ENCODE results near the gene CYP26B1. TPM values are rescaled to one million over a fixed set of nuclear protein-coding genes. Genes with fewer than 3 reads are reported as not detected.

Gene CYP26B1
- total RNA-seq, 1 experiment from 2014 or later = 3.9 TPM

- BruUV-seq (replicated peaks) = no TSS peak
- CTCF ChIA-PET = no interaction called here
- no peak overlapping the region for H3K4me2 ChIP-seq (ENCODE audit: low read length)
Observed at GRCh38 chr2:72182547-72182946, 34.9 kb upstream of the CYP26B1 start.

GRCh38 chr2:72181616-72182015 lies 34.0 kb upstream of the CYP26B1 start:
- Histone ChIP-seq H3K9me3 (ENCODE audit: low read length) (no peaks in the 10 kb centered on the region), H3K79me2 (ENCODE audit: low read length) (no peaks in the 10 kb centered on the region), H3F3A (ENCODE audit: low read length, unreplicated experiment) (no peaks in the 10 kb centered on the region), H3K9ac (ENCODE audit: low read length) (no peak overlapping the region), H3K27ac (ENCODE audit: low read length) (no peak overlapping the region), H4K20me1 (ENCODE audit: low read length) (no peaks in the 10 kb centered on the region), H3K27me3 (ENCODE audit: low read length) (no peaks in the 10 kb centered on the region), H2AFZ (ENCODE audit: low read length) (no peak overlapping the region), H3K4me2 (ENCODE audit: low read length) (no peak overlapping the region), H3K4me1 (ENCODE audit: insufficient read depth, low read length) (no peaks in the 10 kb centered on the region), H3K4me3 (ENCODE audit: low read length) (no peak overlapping the region), H3K36me3 (ENCODE audit: low read depth, low read length) (no peaks in the 10 kb centered on the region), H3K9me2 (replicated peaks; ENCODE audit: low read length) (no peaks in the 10 kb centered on the region)
- DNase-seq (no peak), ATAC-seq (no peak)
- ChIA-PET CTCF (interaction anchor here (0.6 kb wide), 1 partner anchor 398 kb away, joined by 3 read pairs; no protein-coding TSS in a partner anchor), POLR2A (ENCODE audit: unreplicated experiment) (no interaction called here)
- no TSS peak for BruUV-seq (replicated peaks)
- no peak for TF ChIP-seq EZH2phosphoT487 (IDR thresholded peaks at IDR 0.05; ENCODE audit: borderline replicate concordance, low read length)
- no peak for TF ChIP-seq CTCF (conservative IDR thresholded peaks at IDR 0.05; ENCODE audit: low read depth, low read length)
- no peak for TF ChIP-seq EZH2 (IDR thresholded peaks at IDR 0.05; ENCODE audit: low read length, unreplicated experiment)
- intact Hi-C loops (cut with micrococcal nuclease) = no loop called here

More at GRCh38 chr2:72182547-72182946, 34.9 kb upstream of the CYP26B1 start:
- TF ChIP-seq EZH2phosphoT487 (IDR thresholded peaks at IDR 0.05; ENCODE audit: borderline replicate concordance, low read length) = no peak
- TF ChIP-seq CTCF (conservative IDR thresholded peaks at IDR 0.05; ENCODE audit: low read depth, low read length) = no peak
- TF ChIP-seq EZH2 (IDR thresholded peaks at IDR 0.05; ENCODE audit: low read length, unreplicated experiment) = no peak
- H3K79me2 ChIP-seq (ENCODE audit: low read length) = no peaks in the 10 kb centered on the region
- no peaks in the 10 kb centered on the region for H3K9me3 ChIP-seq (ENCODE audit: low read length)
- H4K20me1 ChIP-seq (ENCODE audit: low read length) = no peaks in the 10 kb centered on the region
- H3K36me3 ChIP-seq (ENCODE audit: low read depth, low read length) = no peaks in the 10 kb centered on the region
- no peak overlapping the region for H3K27ac ChIP-seq (ENCODE audit: low read length)
- DNase-seq = no peak
- ATAC-seq = no peak
- H3K27me3 ChIP-seq (ENCODE audit: low read length) = no peaks in the 10 kb centered on the region
- POLR2A ChIA-PET (ENCODE audit: unreplicated experiment) = no interaction called here
- no peaks in the 10 kb centered on the region for H3F3A ChIP-seq (ENCODE audit: low read length, unreplicated experiment)
- intact Hi-C loops (cut with micrococcal nuclease) = no loop called here
- no peaks in the 10 kb centered on the region for H3K9me2 ChIP-seq (replicated peaks; ENCODE audit: low read length)
- H3K4me3 ChIP-seq (ENCODE audit: low read length) = no peak overlapping the region
- H2AFZ ChIP-seq (ENCODE audit: low read length) = no peak overlapping the region
- no peak overlapping the region for H3K9ac ChIP-seq (ENCODE audit: low read length)
- no peaks in the 10 kb centered on the region for H3K4me1 ChIP-seq (ENCODE audit: insufficient read depth, low read length)

GRCh38 chr2:72180351-72180750 lies 32.7 kb upstream of the CYP26B1 start:
- POLR2A ChIA-PET (ENCODE audit: unreplicated experiment) = no interaction called here
- no TSS peak for BruUV-seq (replicated peaks)
- Histone ChIP-seq H4K20me1 (ENCODE audit: low read length) (no peaks in the 10 kb centered on the region), H3K4me1 (ENCODE audit: insufficient read depth, low read length) (no peaks in the 10 kb centered on the region), H3K27me3 (ENCODE audit: low read length) (no peaks in the 10 kb centered on the region), H3F3A (ENCODE audit: low read length, unreplicated experiment) (no peaks in the 10 kb centered on the region), H3K9me3 (ENCODE audit: low read length) (no peaks in the 10 kb centered on the region), H3K4me2 (ENCODE audit: low read length) (no peak overlapping the region), H2AFZ (ENCODE audit: low read length) (no peak overlapping the region), H3K9me2 (replicated peaks; ENCODE audit: low read length) (no peaks in the 10 kb centered on the region), H3K4me3 (ENCODE audit: low read length) (no peak overlapping the region), H3K36me3 (ENCODE audit: low read depth, low read length) (peaks cover 1% of the 10 kb centered on the region; the same call in 1 of the 2 replicates), H3K79me2 (ENCODE audit: low read length) (no peaks in the 10 kb centered on the region), H3K9ac (ENCODE audit: low read length) (no peak overlapping the region), H3K27ac (ENCODE audit: low read length) (no peak overlapping the region)
- TF ChIP-seq CTCF (conservative IDR thresholded peaks at IDR 0.05; ENCODE audit: low read depth, low read length) (no peak), EZH2 (IDR thresholded peaks at IDR 0.05; ENCODE audit: low read length, unreplicated experiment) (no peak), EZH2phosphoT487 (IDR thresholded peaks at IDR 0.05; ENCODE audit: borderline replicate concordance, low read length) (no peak)
- DNase-seq (no peak), ATAC-seq (no peak)
- intact Hi-C loops (cut with micrococcal nuclease) = no loop called here
- CTCF ChIA-PET = no interaction called here

All from PC-3 (cell line).